Measurements from ENCODE around the gene BUD31. TPM values are rescaled to one million over a fixed set of nuclear protein-coding genes. Genes with fewer than 3 reads are reported as not detected.
A peak's percentile ranks its signal among the peaks of the same experiment; 100 is the strongest.

BUD31 gene
- total and polyA plus RNA-seq, 8 donors, result 26.8 to 71.7 (median 32.6) TPM

DNA sequence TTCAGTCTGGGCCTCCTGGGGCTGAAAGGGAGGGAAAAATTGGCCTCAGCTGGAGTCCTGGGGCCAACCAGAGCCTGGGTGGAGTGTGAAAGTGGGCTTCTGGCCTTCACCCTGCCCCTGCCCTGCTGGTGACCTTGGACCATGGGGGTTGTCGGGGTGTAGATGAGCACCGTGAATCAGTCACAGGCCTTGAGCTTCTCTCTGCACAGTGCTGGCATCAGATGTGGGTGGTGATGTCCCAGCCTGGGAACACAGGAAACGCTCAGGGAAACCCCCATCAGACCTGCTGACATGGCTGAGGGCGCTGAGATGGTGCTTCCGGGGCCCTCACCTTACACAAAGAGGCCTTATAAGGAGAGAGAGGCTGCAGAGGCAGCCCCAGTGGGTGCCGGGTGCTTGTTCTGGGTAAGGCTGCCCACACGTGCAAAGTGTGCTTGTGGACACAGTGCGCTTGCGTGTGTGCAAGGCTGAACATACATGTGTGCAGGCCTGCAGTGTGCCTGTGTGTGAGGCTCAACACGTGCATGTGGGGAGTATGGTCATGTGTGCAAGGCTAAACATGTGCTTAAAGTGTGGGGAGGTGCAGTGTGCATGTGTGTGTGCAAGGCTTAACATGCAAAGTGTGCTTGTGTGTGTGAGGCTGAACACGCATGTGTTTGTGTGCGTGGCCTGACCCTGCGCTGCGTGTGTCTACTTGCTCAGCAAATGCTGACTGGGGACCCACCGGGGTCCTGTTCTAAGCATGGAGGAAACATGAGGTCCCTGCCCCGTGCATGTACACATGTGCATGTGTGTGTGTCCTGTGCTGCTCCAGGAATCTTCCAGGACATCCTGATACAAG lies 27.7 kb upstream of the BUD31 start:
- no peak for FAIRE-seq
- ATAC-seq, result peak in 3 of 4 donors; percentile 4 to 46 (median 33)
- Histone ChIP-seq H3K4me1 (no peaks in the 10 kb centered on the region), H3K36me3 (no peaks in the 10 kb centered on the region), H3K27me3 (no peaks in the 10 kb centered on the region), H3K4me3 (no peak overlapping the region), H3K27ac (peak overlapping the region in 2 of 4 donors; percentile 12 to 48), H3K9me3 (no peaks in the 10 kb centered on the region)
- no peak for DNase-seq
- intact Hi-C loops (cut with DNase I), result no loop called here
- TF ChIP-seq, protein P1, sequence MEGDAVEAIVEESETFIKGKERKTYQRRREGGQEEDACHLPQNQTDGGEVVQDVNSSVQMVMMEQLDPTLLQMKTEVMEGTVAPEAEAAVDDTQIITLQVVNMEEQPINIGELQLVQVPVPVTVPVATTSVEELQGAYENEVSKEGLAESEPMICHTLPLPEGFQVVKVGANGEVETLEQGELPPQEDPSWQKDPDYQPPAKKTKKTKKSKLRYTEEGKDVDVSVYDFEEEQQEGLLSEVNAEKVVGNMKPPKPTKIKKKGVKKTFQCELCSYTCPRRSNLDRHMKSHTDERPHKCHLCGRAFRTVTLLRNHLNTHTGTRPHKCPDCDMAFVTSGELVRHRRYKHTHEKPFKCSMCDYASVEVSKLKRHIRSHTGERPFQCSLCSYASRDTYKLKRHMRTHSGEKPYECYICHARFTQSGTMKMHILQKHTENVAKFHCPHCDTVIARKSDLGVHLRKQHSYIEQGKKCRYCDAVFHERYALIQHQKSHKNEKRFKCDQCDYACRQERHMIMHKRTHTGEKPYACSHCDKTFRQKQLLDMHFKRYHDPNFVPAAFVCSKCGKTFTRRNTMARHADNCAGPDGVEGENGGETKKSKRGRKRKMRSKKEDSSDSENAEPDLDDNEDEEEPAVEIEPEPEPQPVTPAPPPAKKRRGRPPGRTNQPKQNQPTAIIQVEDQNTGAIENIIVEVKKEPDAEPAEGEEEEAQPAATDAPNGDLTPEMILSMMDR (IDR thresholded peaks at IDR 0.05), result no peak
- 69 to 75% methylated on average over 16 of the region's 16 CpGs for WGBS, 2 donors

DNA sequence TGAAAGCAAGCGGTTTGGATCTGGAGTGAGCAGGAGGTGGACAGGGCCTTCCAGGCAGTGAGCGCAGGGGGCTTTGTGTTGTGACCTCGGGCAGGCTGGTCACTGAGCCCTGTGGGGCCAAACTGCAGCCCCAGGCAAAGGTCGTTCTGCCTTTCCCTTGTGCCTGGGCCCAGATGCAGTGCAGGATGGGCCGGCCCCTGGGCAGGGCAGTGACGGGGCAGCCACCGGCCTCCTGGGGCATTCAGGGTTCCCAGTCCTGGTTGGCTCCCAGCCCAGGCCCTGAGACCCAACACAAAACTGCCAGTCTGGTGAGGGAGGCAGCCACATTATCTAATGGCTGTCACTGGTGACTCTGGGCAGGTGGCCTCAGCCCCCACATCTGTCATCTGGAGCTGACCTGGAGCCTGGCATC lies 27.1 kb upstream of the BUD31 start:
- H3K27me3 ChIP-seq, result no peaks in the 10 kb centered on the region
- no peak for FAIRE-seq
- H3K36me3 ChIP-seq, result peaks cover 0 to 3% (median 0%) of the 10 kb centered on the region in 3 donors
- TF ChIP-seq, protein P1 (IDR thresholded peaks at IDR 0.05), result no peak
- intact Hi-C loops (cut with DNase I), result no loop called here
- WGBS, 2 donors, result 70 to 78% methylated on average over 7 of the region's 7 CpGs
- H3K9me3 ChIP-seq, result no peaks in the 10 kb centered on the region
- no peak for DNase-seq
- H3K27ac ChIP-seq, result no peak overlapping the region
- ATAC-seq, result no peak
- H3K4me3 ChIP-seq, result no peak overlapping the region
- H3K4me1 ChIP-seq, result no peaks in the 10 kb centered on the region

DNA sequence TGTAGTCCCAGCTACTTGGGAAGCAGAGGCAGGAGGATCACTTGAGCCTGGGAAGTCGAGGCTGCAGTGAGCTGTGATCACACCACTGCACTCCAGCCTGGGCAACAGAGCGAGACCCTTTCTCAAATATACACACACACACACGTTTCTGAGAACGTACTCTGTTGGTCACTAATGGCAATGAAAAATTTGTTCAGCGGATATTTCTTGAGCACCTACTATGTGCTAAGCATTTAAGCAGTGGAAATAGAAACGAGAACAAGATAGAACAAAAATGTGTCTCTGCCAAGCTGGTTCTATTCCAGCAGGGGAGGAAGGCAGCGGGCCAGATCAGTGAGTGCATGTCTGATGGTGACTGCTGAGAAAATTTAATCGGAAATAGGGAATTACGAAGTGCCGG lies 25.6 kb upstream of the BUD31 start:
- DNase-seq, result no peak
- Histone ChIP-seq H3K4me1 (no peaks in the 10 kb centered on the region), H3K27me3 (no peaks in the 10 kb centered on the region), H3K36me3 (peaks cover 0 to 11% (median 0%) of the 10 kb centered on the region in 3 donors), H3K27ac (no peak overlapping the region), H3K9me3 (no peaks in the 10 kb centered on the region), H3K4me3 (no peak overlapping the region)
- intact Hi-C loops (cut with DNase I), result no loop called here
- ATAC-seq, result no peak
- TF ChIP-seq, protein P1 (IDR thresholded peaks at IDR 0.05), result no peak
- no peak for FAIRE-seq
- WGBS, 2 donors, result 88 to 91% methylated on average over 10 of the region's 10 CpGs

DNA sequence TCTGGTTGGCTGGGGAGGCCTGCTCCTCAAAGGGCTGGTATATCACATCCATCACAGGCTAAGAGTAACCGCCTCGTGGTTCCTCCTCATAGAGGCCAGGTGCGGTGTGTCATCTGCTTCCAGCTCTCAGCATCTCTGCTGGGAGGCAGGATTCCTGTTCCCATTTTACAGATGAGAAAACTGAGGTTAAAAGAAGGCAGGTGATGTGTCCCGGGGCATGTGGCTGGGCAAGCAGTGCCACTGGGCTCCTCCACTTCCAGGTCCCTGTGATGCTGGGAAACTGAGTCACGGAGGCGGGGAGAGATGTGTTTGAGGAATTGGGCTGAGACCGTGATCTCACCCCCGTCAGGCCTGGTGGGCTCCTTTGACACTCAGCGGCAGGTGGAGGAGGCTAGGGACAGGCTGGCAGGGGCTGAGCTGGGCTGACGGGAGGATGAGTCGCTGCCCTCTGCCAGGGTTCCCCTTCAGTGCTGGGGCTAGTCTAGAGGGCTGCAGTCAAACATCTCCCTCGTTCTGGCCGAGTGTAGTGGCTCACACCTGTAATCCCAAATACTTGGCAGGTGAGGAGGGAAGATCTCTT lies 24.9 kb upstream of the BUD31 start:
- H3K27me3 ChIP-seq, result no peaks in the 10 kb centered on the region
- TF ChIP-seq, protein P1 (IDR thresholded peaks at IDR 0.05), result no peak
- intact Hi-C loops (cut with DNase I), result no loop called here
- WGBS, 2 donors, result 91 to 94% methylated on average over 13 of the region's 13 CpGs
- no peaks in the 10 kb centered on the region for H3K9me3 ChIP-seq
- DNase-seq (peak in 1 of 6 donors; percentile 51), ATAC-seq (no peak), FAIRE-seq (no peak)
- no peaks in the 10 kb centered on the region for H3K4me1 ChIP-seq
- H3K27ac ChIP-seq, result no peak overlapping the region
- H3K4me3 ChIP-seq, result no peak overlapping the region
- H3K36me3 ChIP-seq, result peaks cover 0 to 11% (median 0%) of the 10 kb centered on the region in 3 donors

- Histone ChIP-seq H3K4me3 (no peak overlapping the region), H3K4me1 (no peaks in the 10 kb centered on the region), H3K27me3 (no peaks in the 10 kb centered on the region), H3K36me3 (peaks cover 0 to 11% (median 3%) of the 10 kb centered on the region in 3 donors), H3K27ac (no peak overlapping the region), H3K9me3 (no peaks in the 10 kb centered on the region)
- TF ChIP-seq, protein P1 (IDR thresholded peaks at IDR 0.05), result no peak
- ATAC-seq (no peak), FAIRE-seq (no peak), DNase-seq (peak in 1 of 6 donors; percentile 52)
- intact Hi-C loops (cut with DNase I), result no loop called here
- WGBS, 2 donors, result 92 to 94% methylated on average over 4 of the region's 4 CpGs
These were observed 24.2 kb upstream of the BUD31 start for GRCh38 chr7:99384523-99384922.
